ENCODE data around the gene C10orf67. TPM values are rescaled to one million over a fixed set of nuclear protein-coding genes. Genes with fewer than 3 reads are reported as not detected.
A peak's percentile ranks its signal among the peaks of the same experiment; 100 is the strongest.
"Not testable (repeated sequence)": the region's sequence is repeated elsewhere in the genome, so short reads cannot be mapped to it uniquely, and the experiment has no call there.

C10orf67 gene
- total and polyA plus RNA-seq, 7 donors = 0.04 TPM; not detected in 6

- no peak overlapping the region for H3K4me3 ChIP-seq
- no peak overlapping the region for H3K27ac ChIP-seq
- no peaks in the 10 kb centered on the region for H3K9me3 ChIP-seq
- TF ChIP-seq POLR2AphosphoS5 (IDR thresholded peaks at IDR 0.05) = no peak
- TF ChIP-seq POLR2A (IDR thresholded peaks at IDR 0.05) = no peak
- TF ChIP-seq EP300 (IDR thresholded peaks at IDR 0.05) = no peak
- peak in 3 of 4 experiments; percentile 42 to 71 (median 45) for TF ChIP-seq CTCF (IDR thresholded peaks at IDR 0.05)
- no peak for DNase-seq
- intact Hi-C loops (cut with DNase I) = loop anchor here (2.0 to 5.0 kb wide), 2 partner anchors 210 to 387 kb away; no protein-coding TSS in a partner anchor
- H3K27me3 ChIP-seq = no peaks in the 10 kb centered on the region
- H3K36me3 ChIP-seq = no peaks in the 10 kb centered on the region
- H3K4me1 ChIP-seq = no peaks in the 10 kb centered on the region
- WGBS, 2 donors = 1 to 2% methylated on average over 3 of the region's 3 CpGs
Observed at GRCh38 chr10:23314835-23315239, 29.8 kb downstream of the C10orf67 start.

- 78 to 85% methylated on average over 1 of the region's 1 CpG for WGBS, 2 donors
Observed at GRCh38 chr10:23311034-23311433, 33.6 kb downstream of the C10orf67 start.

GRCh38 chr10:23310404-23310803, 34.2 kb downstream of the C10orf67 start:
- Histone ChIP-seq H3K27me3 (no peaks in the 10 kb centered on the region), H3K4me1 (no peaks in the 10 kb centered on the region), H3K36me3 (no peaks in the 10 kb centered on the region), H3K9me3 (no peaks in the 10 kb centered on the region), H3K27ac (no peak overlapping the region), H3K4me3 (no peak overlapping the region)
- TF ChIP-seq CTCF (IDR thresholded peaks at IDR 0.05) (no peak), EP300 (IDR thresholded peaks at IDR 0.05) (no peak), POLR2A (IDR thresholded peaks at IDR 0.05) (no peak), POLR2AphosphoS5 (IDR thresholded peaks at IDR 0.05) (no peak)
- 19 to 24% methylated on average over 1 of the region's 1 CpG for WGBS, 2 donors
- intact Hi-C loops (cut with DNase I) = loop anchor here (5.0 kb wide), 1 partner anchor 392 kb away; no protein-coding TSS in a partner anchor
- DNase-seq = no peak

More at GRCh38 chr10:23311034-23311433, 33.6 kb downstream of the C10orf67 start:
- Histone ChIP-seq H3K9me3 (no peaks in the 10 kb centered on the region), H3K27ac (no peak overlapping the region), H3K36me3 (no peaks in the 10 kb centered on the region), H3K4me3 (no peak overlapping the region), H3K27me3 (no peaks in the 10 kb centered on the region), H3K4me1 (no peaks in the 10 kb centered on the region)
- DNase-seq = no peak
- TF ChIP-seq POLR2A (IDR thresholded peaks at IDR 0.05) (no peak), CTCF (IDR thresholded peaks at IDR 0.05) (no peak), POLR2AphosphoS5 (IDR thresholded peaks at IDR 0.05) (no peak), EP300 (IDR thresholded peaks at IDR 0.05) (no peak)
- intact Hi-C loops (cut with DNase I) = loop anchor here (5.0 kb wide), 1 partner anchor 391 kb away; no protein-coding TSS in a partner anchor

- H3K9me3 ChIP-seq; H3K4me3 ChIP-seq; H3K4me1 ChIP-seq; H3K27me3 ChIP-seq; H3K36me3 ChIP-seq; intact Hi-C loops (cut with DNase I); DNase-seq; H3K27ac ChIP-seq: not testable (repeated sequence)
- WGBS, 2 donors = 88 to 89% methylated on average over 7 of the region's 7 CpGs
Observed at GRCh38 chr10:23299961-23300360, 44.6 kb downstream of the C10orf67 start.

- no peak overlapping the region for H3K27ac ChIP-seq
- H3K9me3 ChIP-seq = no peaks in the 10 kb centered on the region
- H3K4me3 ChIP-seq = no peak overlapping the region
- no peaks in the 10 kb centered on the region for H3K4me1 ChIP-seq
- no peaks in the 10 kb centered on the region for H3K36me3 ChIP-seq
- H3K27me3 ChIP-seq = peaks cover 0 to 11% (median 0%) of the 10 kb centered on the region in 3 donors
- TF ChIP-seq POLR2AphosphoS5 (IDR thresholded peaks at IDR 0.05) = no peak
- TF ChIP-seq CTCF (IDR thresholded peaks at IDR 0.05) = peak in 1 of 4 experiments; percentile 10
- DNase-seq = no peak
- intact Hi-C loops (cut with DNase I) = no loop called here
- WGBS, 2 donors = 56 to 58% methylated on average over 5 of the region's 5 CpGs
Observed at GRCh38 chr10:23294638-23295247, 49.9 kb downstream of the C10orf67 start.

All from sigmoid colon (tissue), 7 donors.